Measurements from ENCODE around the gene TGFBI.
A peak's percentile ranks its signal among the peaks of the same experiment; 100 is the strongest.

The TGFBI gene

DNA sequence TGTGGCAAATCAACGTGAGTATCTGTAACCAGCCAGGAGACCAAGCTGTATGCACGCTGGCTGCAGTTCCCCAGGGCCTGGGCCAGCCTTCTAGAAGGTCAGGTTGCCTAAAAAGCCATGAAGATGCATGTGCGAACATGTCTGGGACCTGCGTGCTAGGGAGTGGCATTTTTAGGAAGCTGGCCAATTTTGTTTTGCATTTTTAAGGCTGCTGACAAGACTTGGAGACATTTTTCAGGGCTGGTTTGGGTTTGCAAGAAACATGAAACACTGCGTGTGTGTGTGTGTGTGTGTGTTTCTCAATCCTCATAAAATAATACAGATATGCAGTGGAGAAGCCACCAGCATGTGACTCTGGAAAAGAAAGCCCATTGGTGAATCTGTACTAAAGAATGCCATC lies 5.1 kb downstream of the TGFBI start:
- no peaks in the 10 kb centered on the region for H3K36me3 ChIP-seq (ENCODE audit: control insufficient read depth, insufficient read depth, low read length)
- no peak overlapping the region for H3K4me3 ChIP-seq (ENCODE audit: low read length)
- H3K9ac ChIP-seq (ENCODE audit: low read length) = no peak overlapping the region
- no peaks in the 10 kb centered on the region for H3K27me3 ChIP-seq (ENCODE audit: control insufficient read depth, insufficient read depth, low read length)
- H3K27ac ChIP-seq (ENCODE audit: low read depth, low read length) = no peak overlapping the region
- peaks cover 8% of the 10 kb centered on the region for H3K4me1 ChIP-seq (ENCODE audit: control insufficient read depth, insufficient read depth, low read length)

DNA sequence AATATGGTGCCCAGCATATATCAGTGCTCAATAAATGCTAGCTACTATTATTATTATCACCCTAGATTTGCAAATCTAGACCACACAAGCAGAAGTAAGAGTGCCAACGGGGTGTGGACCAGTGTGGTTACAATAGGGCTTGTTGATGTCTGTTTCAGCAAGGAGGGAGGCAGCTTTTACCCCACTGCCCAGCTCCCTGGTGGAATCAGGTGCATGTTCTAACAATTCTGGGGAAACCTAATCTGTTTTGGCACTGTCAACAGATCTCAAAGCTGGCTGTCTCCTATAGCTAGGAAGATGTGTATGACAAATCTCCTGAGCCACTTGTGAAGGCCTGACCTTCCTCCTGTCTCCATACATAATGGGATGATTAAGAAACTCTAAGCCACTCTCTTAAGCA lies 5.7 kb downstream of the TGFBI start:
- no peak overlapping the region for H3K27ac ChIP-seq (ENCODE audit: low read depth, low read length)
- no peaks in the 10 kb centered on the region for H3K36me3 ChIP-seq (ENCODE audit: control insufficient read depth, insufficient read depth, low read length)
- no peak overlapping the region for H3K4me3 ChIP-seq (ENCODE audit: low read length)
- H3K27me3 ChIP-seq (ENCODE audit: control insufficient read depth, insufficient read depth, low read length) = no peaks in the 10 kb centered on the region
- H3K9ac ChIP-seq (ENCODE audit: low read length) = no peak overlapping the region
- peaks cover 8% of the 10 kb centered on the region for H3K4me1 ChIP-seq (ENCODE audit: control insufficient read depth, insufficient read depth, low read length)

DNA sequence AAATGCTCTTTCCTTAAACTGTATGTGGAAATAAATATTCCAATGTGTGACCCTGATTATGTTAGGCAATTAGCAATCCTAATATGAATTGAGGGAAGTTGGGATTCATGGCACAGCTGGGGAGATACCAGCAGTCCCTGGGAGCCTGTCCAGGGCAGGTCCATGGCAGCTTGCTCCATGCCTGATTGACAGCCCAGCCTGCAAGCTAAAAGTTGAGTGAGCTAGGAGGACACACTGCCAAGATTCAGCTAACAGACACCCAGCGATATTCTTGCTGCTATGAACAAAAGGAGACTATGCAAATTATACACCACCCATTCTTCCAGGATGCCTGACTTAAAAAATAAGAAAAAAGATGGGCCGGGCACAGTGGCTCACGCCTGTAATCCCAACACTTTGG lies 6.2 kb downstream of the TGFBI start:
- Histone ChIP-seq H3K9ac (ENCODE audit: low read length) (no peak overlapping the region), H3K27ac (ENCODE audit: low read depth, low read length) (no peak overlapping the region), H3K4me3 (ENCODE audit: low read length) (no peak overlapping the region), H3K4me1 (ENCODE audit: control insufficient read depth, insufficient read depth, low read length) (peaks cover 8% of the 10 kb centered on the region), H3K27me3 (ENCODE audit: control insufficient read depth, insufficient read depth, low read length) (no peaks in the 10 kb centered on the region), H3K36me3 (ENCODE audit: control insufficient read depth, insufficient read depth, low read length) (no peaks in the 10 kb centered on the region)

DNA sequence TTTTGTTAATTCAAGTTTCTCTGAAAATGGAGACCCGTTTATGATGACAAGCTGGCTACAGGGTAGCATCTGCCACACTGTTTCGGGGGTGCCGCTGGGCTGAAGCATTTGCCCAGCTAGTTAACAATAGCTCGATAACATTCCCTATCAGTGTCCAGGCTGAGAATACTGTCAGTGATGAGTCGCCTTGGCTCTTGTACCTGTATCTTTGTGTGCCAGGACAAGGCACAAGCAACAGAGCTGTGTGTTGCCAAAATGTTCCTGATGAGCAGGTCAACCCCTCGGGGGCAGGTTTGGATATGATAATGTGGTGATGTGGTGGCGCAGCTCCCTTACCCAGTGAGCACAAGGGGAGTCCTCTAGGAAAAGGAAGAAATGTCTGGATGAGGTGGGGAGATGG lies 7.0 kb downstream of the TGFBI start:
- H3K4me3 ChIP-seq (ENCODE audit: low read length) = no peak overlapping the region
- peaks cover 8% of the 10 kb centered on the region for H3K4me1 ChIP-seq (ENCODE audit: control insufficient read depth, insufficient read depth, low read length)
- H3K27me3 ChIP-seq (ENCODE audit: control insufficient read depth, insufficient read depth, low read length) = no peaks in the 10 kb centered on the region
- no peaks in the 10 kb centered on the region for H3K36me3 ChIP-seq (ENCODE audit: control insufficient read depth, insufficient read depth, low read length)
- H3K9ac ChIP-seq (ENCODE audit: low read length) = no peak overlapping the region
- H3K27ac ChIP-seq (ENCODE audit: low read depth, low read length) = no peak overlapping the region

DNA sequence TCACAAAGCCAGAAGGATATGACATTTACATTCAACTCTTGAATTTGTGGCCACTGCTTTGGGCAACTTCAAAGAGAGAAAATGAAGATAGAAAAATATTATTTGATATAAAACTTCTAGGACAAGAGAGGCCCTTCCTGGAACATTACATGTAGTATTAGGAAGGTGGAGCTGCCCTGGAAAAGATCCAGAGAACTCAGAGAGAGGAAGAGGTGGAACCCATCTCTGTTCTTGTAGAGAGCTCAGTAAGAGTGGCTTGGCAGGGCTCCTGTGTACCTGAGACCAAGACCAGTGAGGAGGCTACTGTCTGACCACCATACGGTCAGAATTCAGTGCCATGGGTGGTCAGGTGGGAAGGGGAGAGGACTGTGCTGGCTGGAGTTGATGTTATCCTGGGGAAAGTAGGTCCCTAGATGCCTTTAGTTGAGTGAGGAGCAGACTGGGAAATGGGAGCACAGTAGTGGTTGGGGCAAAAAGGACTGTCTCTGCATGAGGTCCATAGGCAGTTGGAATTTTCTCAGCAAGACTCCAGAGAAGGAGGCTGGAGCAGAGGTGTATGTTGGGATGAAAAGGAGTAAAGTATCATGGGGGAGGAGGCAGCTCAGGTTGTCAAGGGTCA lies 7.6 kb downstream of the TGFBI start:
- no peak overlapping the region for H3K4me3 ChIP-seq (ENCODE audit: low read length)
- no peak overlapping the region for H3K27ac ChIP-seq (ENCODE audit: low read depth, low read length)
- H3K36me3 ChIP-seq (ENCODE audit: control insufficient read depth, insufficient read depth, low read length) = no peaks in the 10 kb centered on the region
- no peak overlapping the region for H3K9ac ChIP-seq (ENCODE audit: low read length)
- H3K27me3 ChIP-seq (ENCODE audit: control insufficient read depth, insufficient read depth, low read length) = no peaks in the 10 kb centered on the region
- peaks cover 8% of the 10 kb centered on the region for H3K4me1 ChIP-seq (ENCODE audit: control insufficient read depth, insufficient read depth, low read length)

DNA sequence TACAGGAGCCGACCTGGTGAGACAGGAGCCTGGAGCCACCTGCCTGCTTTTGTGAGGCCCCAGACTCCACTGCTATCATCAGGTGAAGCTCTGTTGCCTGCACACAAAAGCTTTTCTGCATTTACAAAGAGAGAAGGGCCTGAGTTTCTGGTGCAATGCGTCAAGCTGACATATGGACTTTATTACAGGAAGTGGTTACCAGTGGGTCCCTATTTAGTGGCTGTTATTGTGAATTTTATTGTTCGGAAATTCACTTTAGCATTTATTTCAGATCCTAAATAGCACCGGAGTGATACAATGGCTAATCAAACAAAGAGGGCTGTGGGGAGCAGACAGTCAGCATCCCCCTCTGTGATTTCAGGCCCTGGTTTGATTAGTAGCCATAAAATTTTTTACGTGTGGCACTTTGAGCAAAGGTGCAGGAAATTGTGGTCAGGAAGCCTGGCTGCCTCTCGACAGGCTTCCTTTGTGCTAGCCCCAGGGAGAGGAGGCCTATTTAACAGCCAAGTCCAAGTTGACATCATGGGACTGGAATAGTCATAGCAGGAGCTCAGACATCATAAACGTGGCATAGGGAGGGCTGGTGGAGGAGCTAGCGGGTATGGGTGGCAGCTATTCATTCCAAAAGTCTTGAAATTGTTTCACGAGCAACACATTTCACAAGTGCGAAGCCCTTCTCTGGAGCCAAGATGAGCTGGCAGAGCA lies 8.4 kb downstream of the TGFBI start:
- H3K36me3 ChIP-seq (ENCODE audit: control insufficient read depth, insufficient read depth, low read length) = no peaks in the 10 kb centered on the region
- no peaks in the 10 kb centered on the region for H3K27me3 ChIP-seq (ENCODE audit: control insufficient read depth, insufficient read depth, low read length)
- peaks cover 8% of the 10 kb centered on the region for H3K4me1 ChIP-seq (ENCODE audit: control insufficient read depth, insufficient read depth, low read length)
- no peak overlapping the region for H3K9ac ChIP-seq (ENCODE audit: low read length)
- peak overlapping the region; percentile 6 for H3K27ac ChIP-seq (ENCODE audit: low read depth, low read length)
- no peak overlapping the region for H3K4me3 ChIP-seq (ENCODE audit: low read length)

DNA sequence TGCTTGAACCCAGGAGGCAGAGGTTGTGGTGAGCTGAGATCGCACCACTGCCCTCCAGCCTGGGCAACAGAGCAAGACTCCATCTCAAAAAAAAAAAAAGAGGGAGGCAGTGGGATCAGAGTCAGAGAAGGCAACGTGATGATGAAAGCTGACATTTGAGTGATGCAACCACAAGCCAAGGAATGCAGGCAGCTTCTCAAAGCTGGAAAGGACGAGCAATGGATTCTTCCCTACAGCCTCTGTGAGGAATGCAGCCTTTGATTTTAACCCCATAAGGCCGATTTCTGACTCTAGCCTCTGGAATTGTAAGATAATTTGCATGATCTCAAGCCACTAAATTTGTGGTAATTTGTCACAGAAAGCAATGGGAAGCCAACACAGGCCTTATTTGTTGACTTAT lies 9.8 kb downstream of the TGFBI start:
- H3K27ac ChIP-seq (ENCODE audit: low read depth, low read length) = no peak overlapping the region
- H3K36me3 ChIP-seq (ENCODE audit: control insufficient read depth, insufficient read depth, low read length) = no peaks in the 10 kb centered on the region
- H3K27me3 ChIP-seq (ENCODE audit: control insufficient read depth, insufficient read depth, low read length) = no peaks in the 10 kb centered on the region
- peaks cover 8% of the 10 kb centered on the region for H3K4me1 ChIP-seq (ENCODE audit: control insufficient read depth, insufficient read depth, low read length)
- H3K4me3 ChIP-seq (ENCODE audit: low read length) = no peak overlapping the region
- H3K9ac ChIP-seq (ENCODE audit: low read length) = no peak overlapping the region

DNA sequence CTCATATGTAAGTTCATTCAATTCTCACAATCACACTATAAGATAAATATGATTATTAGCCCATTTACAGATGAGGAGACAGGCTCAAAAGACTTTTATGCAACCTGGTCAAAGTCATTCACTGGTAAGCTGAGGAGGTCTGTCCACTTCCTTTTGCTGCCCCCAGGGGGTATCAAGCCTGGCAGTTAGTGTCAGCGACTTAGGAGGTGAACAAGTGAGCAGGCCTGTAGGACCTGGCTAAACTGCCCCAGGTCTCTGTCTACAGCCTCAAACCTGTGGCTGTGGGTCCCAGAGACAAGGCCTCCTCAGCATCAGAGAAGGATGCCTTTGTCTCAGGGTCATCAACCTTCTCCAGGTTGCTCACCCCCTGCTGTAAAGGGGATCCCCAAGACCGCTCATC lies 10.4 kb downstream of the TGFBI start:
- no peak overlapping the region for H3K27ac ChIP-seq (ENCODE audit: low read depth, low read length)
- no peaks in the 10 kb centered on the region for H3K36me3 ChIP-seq (ENCODE audit: control insufficient read depth, insufficient read depth, low read length)
- no peak overlapping the region for H3K9ac ChIP-seq (ENCODE audit: low read length)
- H3K4me3 ChIP-seq (ENCODE audit: low read length) = no peak overlapping the region
- H3K27me3 ChIP-seq (ENCODE audit: control insufficient read depth, insufficient read depth, low read length) = no peaks in the 10 kb centered on the region
- peaks cover 8% of the 10 kb centered on the region for H3K4me1 ChIP-seq (ENCODE audit: control insufficient read depth, insufficient read depth, low read length)

DNA sequence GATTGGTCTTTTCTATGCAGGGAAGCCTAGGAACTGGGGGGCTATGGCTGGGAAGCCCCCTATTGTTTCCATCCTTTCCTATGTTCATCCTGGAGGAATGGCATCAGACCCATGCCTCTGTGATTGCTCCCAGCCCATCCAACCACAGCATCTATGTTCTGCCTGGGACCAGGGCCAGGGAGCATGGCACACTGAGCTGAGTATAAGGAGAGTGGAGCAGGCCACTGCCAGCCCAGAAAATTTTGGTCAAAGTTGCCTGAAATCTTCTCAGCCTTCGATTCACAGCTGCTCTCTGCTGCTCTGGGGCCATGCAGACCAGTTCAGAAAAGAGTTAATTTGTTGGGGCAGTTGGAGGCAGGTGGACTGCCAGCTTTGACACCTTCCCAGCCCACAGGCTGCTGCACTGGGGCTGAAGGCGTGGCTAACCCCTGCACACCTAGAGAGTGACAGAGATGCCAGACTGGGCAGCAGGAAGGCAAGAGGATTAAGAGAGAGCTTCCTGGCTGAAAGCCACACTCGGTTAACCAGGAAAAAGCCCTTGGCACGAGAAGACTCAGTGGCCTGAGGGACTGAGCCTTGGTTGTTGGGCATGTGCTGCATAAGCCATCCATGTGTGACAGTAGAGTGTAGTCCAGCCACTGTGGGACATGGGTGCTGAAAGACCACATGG lies 12.1 kb downstream of the TGFBI start:
- Histone ChIP-seq H3K27ac (ENCODE audit: low read depth, low read length) (no peak overlapping the region), H3K36me3 (ENCODE audit: control insufficient read depth, insufficient read depth, low read length) (no peaks in the 10 kb centered on the region), H3K9ac (ENCODE audit: low read length) (no peak overlapping the region), H3K4me3 (ENCODE audit: low read length) (no peak overlapping the region), H3K4me1 (ENCODE audit: control insufficient read depth, insufficient read depth, low read length) (peaks cover 8% of the 10 kb centered on the region), H3K27me3 (ENCODE audit: control insufficient read depth, insufficient read depth, low read length) (no peaks in the 10 kb centered on the region)

DNA sequence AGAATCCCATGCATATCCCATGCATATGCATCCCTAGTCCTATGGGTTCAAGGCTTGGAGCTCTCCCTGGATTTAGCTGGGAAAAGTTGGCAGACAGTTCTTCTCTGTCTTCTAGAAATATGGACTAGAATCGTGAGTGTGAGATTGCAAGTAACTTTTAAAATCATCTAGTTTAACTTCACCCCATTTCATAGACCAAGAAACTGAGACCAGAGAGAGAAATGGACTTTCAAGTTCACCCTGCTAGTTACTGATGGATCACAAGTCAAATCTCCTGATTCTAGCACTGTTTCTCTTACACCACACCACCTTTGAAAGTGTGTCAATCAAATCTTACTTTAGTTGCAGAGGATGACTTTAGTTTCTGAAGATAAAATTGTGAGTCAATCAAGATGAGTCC lies 13.4 kb downstream of the TGFBI start:
- Histone ChIP-seq H3K4me3 (ENCODE audit: low read length) (no peak overlapping the region), H3K36me3 (ENCODE audit: control insufficient read depth, insufficient read depth, low read length) (peaks cover under 1% of the 10 kb centered on the region), H3K27me3 (ENCODE audit: control insufficient read depth, insufficient read depth, low read length) (no peaks in the 10 kb centered on the region), H3K27ac (ENCODE audit: low read depth, low read length) (no peak overlapping the region), H3K4me1 (ENCODE audit: control insufficient read depth, insufficient read depth, low read length) (peaks cover 7% of the 10 kb centered on the region), H3K9ac (ENCODE audit: low read length) (no peak overlapping the region)

DNA sequence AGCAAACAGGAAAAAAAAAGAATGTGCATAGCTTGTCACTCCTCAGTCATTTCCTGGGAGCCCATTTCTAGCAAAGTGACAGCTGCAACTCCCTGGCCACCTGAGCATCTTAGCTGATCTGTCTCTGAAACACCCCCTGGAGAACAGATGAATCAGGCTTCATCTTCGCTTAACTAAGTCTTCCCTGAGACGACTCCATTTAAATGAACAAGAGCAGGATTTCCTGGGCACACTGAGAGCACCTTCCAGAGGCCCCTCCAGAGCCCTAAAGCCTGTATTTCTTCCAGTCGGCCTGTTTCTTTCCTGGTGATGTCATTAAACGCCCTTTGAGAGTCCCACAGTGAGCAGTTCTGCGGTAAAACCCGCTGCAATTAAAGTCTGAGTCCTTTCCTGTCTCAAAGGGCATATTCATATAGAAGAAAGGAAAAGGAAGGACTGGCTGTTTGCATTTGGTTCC lies 13.9 kb downstream of the TGFBI start:
- Histone ChIP-seq H3K27me3 (ENCODE audit: control insufficient read depth, insufficient read depth, low read length) (no peaks in the 10 kb centered on the region), H3K27ac (ENCODE audit: low read depth, low read length) (no peak overlapping the region), H3K4me3 (ENCODE audit: low read length) (no peak overlapping the region), H3K36me3 (ENCODE audit: control insufficient read depth, insufficient read depth, low read length) (peaks cover 3% of the 10 kb centered on the region), H3K4me1 (ENCODE audit: control insufficient read depth, insufficient read depth, low read length) (peaks cover 2% of the 10 kb centered on the region), H3K9ac (ENCODE audit: low read length) (no peak overlapping the region)

DNA sequence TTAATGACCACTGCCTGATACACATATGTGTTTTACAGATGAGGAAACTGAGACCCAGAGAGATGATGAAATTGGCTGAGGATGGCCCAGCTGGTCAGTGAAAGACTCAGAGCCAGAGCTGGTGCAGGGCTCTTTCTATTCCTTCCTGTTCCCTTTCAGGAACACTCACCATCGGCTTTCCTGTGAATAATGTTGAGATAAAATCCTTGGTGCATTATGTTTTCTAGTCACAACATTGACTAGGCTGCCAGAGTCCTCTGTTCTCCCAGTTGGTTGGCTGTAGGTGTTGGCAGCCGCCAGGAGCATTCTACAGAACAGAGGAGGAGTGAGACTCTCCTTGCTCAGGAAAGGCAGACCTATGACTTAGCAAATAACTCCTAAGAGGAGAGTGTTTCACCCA lies 14.8 kb downstream of the TGFBI start:
- Histone ChIP-seq H3K36me3 (ENCODE audit: control insufficient read depth, insufficient read depth, low read length) (peaks cover 3% of the 10 kb centered on the region), H3K9ac (ENCODE audit: low read length) (no peak overlapping the region), H3K27me3 (ENCODE audit: control insufficient read depth, insufficient read depth, low read length) (no peaks in the 10 kb centered on the region), H3K4me1 (ENCODE audit: control insufficient read depth, insufficient read depth, low read length) (no peaks in the 10 kb centered on the region), H3K27ac (ENCODE audit: low read depth, low read length) (no peak overlapping the region), H3K4me3 (ENCODE audit: low read length) (no peak overlapping the region)
